ENCODE measurements around the gene CLK3. TPM values are rescaled to one million over a fixed set of nuclear protein-coding genes. Genes with fewer than 3 reads are reported as not detected.
A peak's percentile ranks its signal among the peaks of the same experiment; 100 is the strongest.

The CLK3 gene
- total RNA-seq, 1 donor from 2014 or later, result 107 TPM

DNA sequence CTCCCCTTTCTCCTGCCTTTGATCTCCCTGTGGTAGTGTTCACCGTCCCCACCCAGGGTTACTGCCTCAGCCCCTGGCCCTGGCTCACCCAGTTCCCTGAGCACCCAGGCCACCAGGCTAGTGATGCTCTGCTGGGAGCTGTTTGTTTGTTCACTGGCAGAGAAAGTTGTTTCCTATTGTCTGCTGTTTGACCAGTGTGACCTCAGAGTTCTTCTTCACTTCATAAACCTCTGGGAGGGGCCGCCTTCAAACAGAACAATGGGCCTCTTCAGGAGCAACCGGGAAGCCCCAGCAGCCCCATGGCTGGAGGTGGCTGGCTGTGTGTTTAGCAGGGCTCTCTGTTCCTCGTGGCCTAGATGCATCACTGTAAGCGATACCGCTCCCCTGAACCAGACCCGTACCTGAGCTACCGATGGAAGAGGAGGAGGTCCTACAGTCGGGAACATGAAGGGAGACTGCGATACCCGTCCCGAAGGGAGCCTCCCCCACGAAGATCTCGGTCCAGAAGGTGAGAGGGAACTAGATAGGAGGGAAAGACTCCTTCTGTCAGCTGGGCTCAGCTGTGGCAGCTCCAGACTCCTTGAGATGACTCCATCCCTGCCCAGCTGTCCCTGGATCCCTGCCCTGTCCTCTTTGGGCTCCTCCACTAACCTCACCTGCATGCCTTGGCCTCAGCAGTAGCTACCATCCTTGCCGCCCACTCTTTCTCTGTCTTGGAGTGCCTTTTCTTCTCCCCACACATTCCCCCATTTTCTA, 3.4 kb downstream of the CLK3 start:
- Mint-ChIP-seq H3K4me3 (no peak overlapping the region), H3K27ac (peak overlapping the region; percentile 20), H3K4me1 (ENCODE audit: low read depth) (peaks cover 40% of the 10 kb centered on the region), H3K9me3 (no peaks in the 10 kb centered on the region), H3K36me3 (ENCODE audit: low read depth) (peaks cover 37% of the 10 kb centered on the region), H3K27me3 (ENCODE audit: insufficient read depth) (no peaks in the 10 kb centered on the region)
- intact Hi-C loops (cut with micrococcal nuclease), result loop anchor here (5.0 to 10.0 kb wide), 3 partner anchors 163 to 624 kb away; partner anchors contain the start of genes COX5A, CSK, PML and STOML1
- no peak for DNase-seq (ENCODE audit: low spot score)

DNA sequence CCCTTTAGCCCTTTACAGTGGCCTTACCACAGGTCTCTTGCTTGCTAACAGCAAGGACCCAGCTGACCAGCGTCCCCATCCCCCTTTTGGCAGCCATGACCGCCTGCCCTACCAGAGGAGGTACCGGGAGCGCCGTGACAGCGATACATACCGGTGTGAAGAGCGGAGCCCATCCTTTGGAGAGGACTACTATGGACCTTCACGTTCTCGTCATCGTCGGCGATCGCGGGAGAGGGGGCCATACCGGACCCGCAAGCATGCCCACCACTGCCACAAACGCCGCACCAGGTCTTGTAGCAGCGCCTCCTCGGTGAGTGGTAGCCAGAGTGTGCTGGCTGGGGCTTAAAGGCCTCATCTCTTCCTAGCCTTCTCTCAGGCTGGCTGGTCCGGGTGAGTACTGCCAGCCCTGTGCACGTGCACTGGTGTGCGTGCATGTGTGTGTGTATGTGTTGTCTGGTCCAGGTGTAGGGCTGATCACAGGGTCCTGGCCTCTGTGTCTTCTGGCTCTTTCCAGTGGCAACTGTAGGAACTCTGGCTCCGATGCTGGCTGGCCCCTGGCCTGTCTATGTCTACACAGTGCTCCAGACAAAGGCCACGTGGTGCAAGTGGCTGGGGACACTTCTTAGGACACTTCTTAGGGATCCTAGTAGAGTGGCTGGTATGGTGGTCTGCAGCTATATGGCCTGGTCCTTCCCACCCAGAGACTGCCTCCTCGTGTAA, 4.4 kb downstream of the CLK3 start:
- peaks cover 46% of the 10 kb centered on the region for H3K36me3 Mint-ChIP-seq (ENCODE audit: low read depth)
- H3K27me3 Mint-ChIP-seq (ENCODE audit: insufficient read depth), result no peaks in the 10 kb centered on the region
- intact Hi-C loops (cut with micrococcal nuclease), result loop anchor here (5.0 to 10.0 kb wide), 3 partner anchors 162 to 625 kb away; partner anchors contain the start of genes COX5A, CSK, PML and STOML1
- H3K4me3 Mint-ChIP-seq, result no peak overlapping the region
- DNase-seq (ENCODE audit: low spot score), result no peak
- no peaks in the 10 kb centered on the region for H3K9me3 Mint-ChIP-seq
- H3K4me1 Mint-ChIP-seq (ENCODE audit: low read depth), result peaks cover 40% of the 10 kb centered on the region
- no peak overlapping the region for H3K27ac Mint-ChIP-seq

DNA sequence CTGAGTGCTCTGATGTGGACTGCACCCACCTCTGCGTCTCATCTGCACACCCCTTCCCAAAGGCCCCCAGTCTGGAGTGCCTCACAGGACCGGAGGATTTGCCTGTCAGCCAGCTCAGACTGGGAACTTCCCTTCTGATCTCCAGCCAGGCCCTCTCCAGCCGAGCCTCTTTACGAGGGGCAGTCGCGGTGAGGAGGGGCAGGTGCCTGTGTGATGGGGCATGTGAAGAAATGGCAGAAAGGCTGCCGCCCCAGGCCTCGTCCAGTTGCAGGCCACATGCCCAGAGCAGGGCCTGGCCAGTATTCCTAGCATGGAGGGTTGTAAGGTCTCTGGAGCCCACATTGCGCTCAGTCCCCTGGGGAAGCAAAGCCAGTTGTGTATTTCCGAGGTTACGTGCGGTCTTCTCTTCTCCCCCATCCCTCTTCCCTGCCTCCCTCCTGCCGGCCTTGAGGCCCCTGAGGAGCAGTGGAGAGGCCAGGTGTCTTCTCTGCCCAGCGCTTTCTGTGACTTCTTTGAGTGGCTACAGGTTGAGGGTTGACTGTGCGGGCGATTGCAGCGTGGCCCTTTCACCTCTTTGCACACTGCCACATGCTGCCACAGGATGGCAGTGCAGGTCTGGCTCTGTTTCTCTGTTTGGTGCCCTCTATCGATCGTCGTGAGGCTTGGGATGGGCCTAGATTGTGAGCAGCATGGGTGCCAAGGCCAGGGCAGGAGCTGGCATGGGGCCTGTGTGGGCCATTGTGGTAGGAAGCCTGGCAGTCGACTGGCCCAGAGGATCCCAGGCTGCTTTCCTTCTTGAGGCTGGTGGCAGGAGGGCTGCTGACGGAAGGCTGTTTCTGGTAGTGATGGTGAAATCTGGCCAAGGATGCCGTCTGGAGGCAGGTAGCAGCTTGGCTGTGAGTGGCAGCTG, 5.3 kb downstream of the CLK3 start:
- H3K27me3 Mint-ChIP-seq (ENCODE audit: insufficient read depth), result no peaks in the 10 kb centered on the region
- peaks cover 53% of the 10 kb centered on the region for H3K36me3 Mint-ChIP-seq (ENCODE audit: low read depth)
- peak overlapping the region; percentile 77 for H3K27ac Mint-ChIP-seq
- no peaks in the 10 kb centered on the region for H3K9me3 Mint-ChIP-seq
- H3K4me3 Mint-ChIP-seq, result no peak overlapping the region
- H3K4me1 Mint-ChIP-seq (ENCODE audit: low read depth), result peaks cover 40% of the 10 kb centered on the region
- peak; percentile 71 for DNase-seq (ENCODE audit: low spot score)
- intact Hi-C loops (cut with micrococcal nuclease), result loop anchor here (1.0 kb wide), 2 partner anchors 11 to 248 kb away; no protein-coding TSS in a partner anchor

- Mint-ChIP-seq H3K4me1 (ENCODE audit: low read depth) (peaks cover 38% of the 10 kb centered on the region), H3K27me3 (ENCODE audit: insufficient read depth) (no peaks in the 10 kb centered on the region), H3K4me3 (no peak overlapping the region), H3K27ac (peak overlapping the region; percentile 29), H3K36me3 (ENCODE audit: low read depth) (peaks cover 54% of the 10 kb centered on the region), H3K9me3 (no peaks in the 10 kb centered on the region)
- intact Hi-C loops (cut with micrococcal nuclease), result loop anchor here (1.0 kb wide), 2 partner anchors 11 to 248 kb away; no protein-coding TSS in a partner anchor
- DNase-seq (ENCODE audit: low spot score), result no peak
These were observed 5.9 kb downstream of the CLK3 start for GRCh38 chr15:74621546-74621920.

- H3K4me1 Mint-ChIP-seq (ENCODE audit: low read depth), result peaks cover 34% of the 10 kb centered on the region
- no peak for DNase-seq (ENCODE audit: low spot score)
- intact Hi-C loops (cut with micrococcal nuclease), result loop anchor here (1.0 kb wide), 2 partner anchors 10 to 249 kb away; no protein-coding TSS in a partner anchor
- no peaks in the 10 kb centered on the region for H3K27me3 Mint-ChIP-seq (ENCODE audit: insufficient read depth)
- no peaks in the 10 kb centered on the region for H3K9me3 Mint-ChIP-seq
- H3K36me3 Mint-ChIP-seq (ENCODE audit: low read depth), result peaks cover 53% of the 10 kb centered on the region
- H3K27ac Mint-ChIP-seq, result peak overlapping the region; percentile 29
- H3K4me3 Mint-ChIP-seq, result no peak overlapping the region
These were observed 6.3 kb downstream of the CLK3 start for GRCh38 chr15:74621936-74622335.

GRCh38 chr15:74622758-74623157, 7.1 kb downstream of the CLK3 start:
- intact Hi-C loops (cut with micrococcal nuclease), result no loop called here
- Mint-ChIP-seq H3K27me3 (ENCODE audit: insufficient read depth) (no peaks in the 10 kb centered on the region), H3K36me3 (ENCODE audit: low read depth) (peaks cover 47% of the 10 kb centered on the region), H3K4me3 (no peak overlapping the region), H3K27ac (no peak overlapping the region), H3K9me3 (no peaks in the 10 kb centered on the region), H3K4me1 (ENCODE audit: low read depth) (peaks cover 31% of the 10 kb centered on the region)
- no peak for DNase-seq (ENCODE audit: low spot score)

GRCh38 chr15:74624020-74624602, 8.5 kb downstream of the CLK3 start:
- no peak overlapping the region for H3K4me3 Mint-ChIP-seq
- peaks cover 53% of the 10 kb centered on the region for H3K36me3 Mint-ChIP-seq (ENCODE audit: low read depth)
- H3K27ac Mint-ChIP-seq, result no peak overlapping the region
- H3K9me3 Mint-ChIP-seq, result no peaks in the 10 kb centered on the region
- intact Hi-C loops (cut with micrococcal nuclease), result no loop called here
- DNase-seq (ENCODE audit: low spot score), result no peak
- H3K4me1 Mint-ChIP-seq (ENCODE audit: low read depth), result peaks cover 31% of the 10 kb centered on the region
- H3K27me3 Mint-ChIP-seq (ENCODE audit: insufficient read depth), result no peaks in the 10 kb centered on the region

- Mint-ChIP-seq H3K4me1 (ENCODE audit: low read depth) (peaks cover 17% of the 10 kb centered on the region), H3K27ac (no peak overlapping the region), H3K9me3 (no peaks in the 10 kb centered on the region), H3K36me3 (ENCODE audit: low read depth) (peaks cover 48% of the 10 kb centered on the region), H3K4me3 (no peak overlapping the region), H3K27me3 (ENCODE audit: insufficient read depth) (no peaks in the 10 kb centered on the region)
- DNase-seq (ENCODE audit: low spot score), result no peak
- intact Hi-C loops (cut with micrococcal nuclease), result no loop called here
These were observed 10.1 kb downstream of the CLK3 start for GRCh38 chr15:74625693-74626092.

GRCh38 chr15:74626336-74626735, 10.7 kb downstream of the CLK3 start:
- no peaks in the 10 kb centered on the region for H3K27me3 Mint-ChIP-seq (ENCODE audit: insufficient read depth)
- peaks cover 11% of the 10 kb centered on the region for H3K4me1 Mint-ChIP-seq (ENCODE audit: low read depth)
- H3K27ac Mint-ChIP-seq, result no peak overlapping the region
- peaks cover 43% of the 10 kb centered on the region for H3K36me3 Mint-ChIP-seq (ENCODE audit: low read depth)
- intact Hi-C loops (cut with micrococcal nuclease), result no loop called here
- no peak for DNase-seq (ENCODE audit: low spot score)
- no peaks in the 10 kb centered on the region for H3K9me3 Mint-ChIP-seq
- H3K4me3 Mint-ChIP-seq, result no peak overlapping the region

DNA sequence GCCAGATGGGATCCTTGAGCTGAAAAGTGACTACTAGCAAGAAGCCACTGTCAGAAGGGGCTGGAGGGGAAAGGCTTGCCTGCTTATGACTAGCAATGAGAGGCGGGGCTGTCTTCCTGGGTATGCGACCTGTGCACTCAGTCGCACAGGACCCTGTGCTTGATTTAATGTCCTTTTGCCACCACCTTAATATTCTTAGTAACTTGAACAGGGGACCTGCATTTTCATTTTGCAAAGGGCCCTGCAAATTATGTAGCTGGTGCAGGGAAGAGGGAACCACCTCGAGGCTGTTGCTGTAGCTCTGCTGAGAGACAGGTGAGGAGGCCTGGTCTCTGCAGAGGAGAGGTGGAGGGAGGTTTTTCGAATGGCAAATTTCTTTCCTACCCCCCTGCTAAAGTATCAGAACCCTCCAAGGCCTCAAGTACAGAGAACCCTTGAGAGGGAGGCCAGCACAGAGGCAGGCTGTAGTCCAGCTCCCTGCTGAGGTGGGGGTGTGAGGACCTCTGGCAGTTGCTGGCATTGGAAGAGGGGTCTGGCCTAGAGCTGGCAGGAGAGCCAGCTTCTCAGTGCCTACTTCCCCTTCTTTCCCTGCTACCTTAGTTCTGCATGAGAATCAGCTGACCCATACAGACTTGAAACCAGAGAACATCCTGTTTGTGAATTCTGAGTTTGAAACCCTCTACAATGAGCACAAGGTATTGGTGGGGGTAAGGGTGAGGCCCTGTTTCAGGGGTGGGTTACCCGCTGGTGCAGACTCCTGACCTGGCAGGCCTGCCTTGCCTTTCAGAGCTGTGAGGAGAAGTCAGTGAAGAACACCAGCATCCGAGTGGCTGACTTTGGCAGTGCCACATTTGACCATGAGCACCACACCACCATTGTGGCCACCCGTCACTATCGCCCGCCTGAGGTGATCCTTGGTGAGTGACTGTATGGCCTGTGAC, 11.4 kb downstream of the CLK3 start:
- intact Hi-C loops (cut with micrococcal nuclease), result no loop called here
- Mint-ChIP-seq H3K27ac (no peak overlapping the region), H3K9me3 (no peaks in the 10 kb centered on the region), H3K36me3 (ENCODE audit: low read depth) (peaks cover 41% of the 10 kb centered on the region), H3K27me3 (ENCODE audit: insufficient read depth) (no peaks in the 10 kb centered on the region), H3K4me3 (no peak overlapping the region), H3K4me1 (ENCODE audit: low read depth) (peaks cover 10% of the 10 kb centered on the region)
- no peak for DNase-seq (ENCODE audit: low spot score)

- Mint-ChIP-seq H3K27ac (no peak overlapping the region), H3K36me3 (ENCODE audit: low read depth) (peaks cover 36% of the 10 kb centered on the region), H3K4me3 (no peak overlapping the region), H3K9me3 (no peaks in the 10 kb centered on the region), H3K27me3 (ENCODE audit: insufficient read depth) (no peaks in the 10 kb centered on the region), H3K4me1 (ENCODE audit: low read depth) (peaks cover 10% of the 10 kb centered on the region)
- DNase-seq (ENCODE audit: low spot score), result no peak
- intact Hi-C loops (cut with micrococcal nuclease), result no loop called here
These were observed 12.1 kb downstream of the CLK3 start for GRCh38 chr15:74627766-74628165.

Measured in activated T-helper 1 cell treated with anti-CD3 and anti-CD28 coated beads, Interleukin-12 subunit alpha, Interleukin-12 subunit beta, Interleukin-2, Interleukin-4 antibody, amounts not matched to agents 30 ng/mL and 10 ng/mL and 1 ng/mL, durations not matched to agents 14 hours and 24 hours and 36 hours (primary cell).